CD4-positive, alpha-beta T cell treated with Interferon alpha-2 for 1 hour (primary cell): ENCODE results near the gene TRIM44.
"Not testable (repeated sequence)": the region's sequence is repeated elsewhere in the genome, so short reads cannot be mapped to it uniquely, and the experiment has no call there.

Source experiments
- DNase-seq, 2 donors: peaks; one replicate each; pipeline ENCODE4 v3.0.0-alpha.2; 2020 to 2022

TRIM44 gene

GRCh38 chr11:35721651-35722282, 59.2 kb downstream of the TRIM44 start:
- DNase-seq, result no peak

GRCh38 chr11:35722641-35723040, 60.1 kb downstream of the TRIM44 start:
- DNase-seq, result no peak

- no peak for DNase-seq
Measured at GRCh38 chr11:35723493-35723892, 60.9 kb downstream of the TRIM44 start.

- no peak for DNase-seq
Measured at GRCh38 chr11:35723913-35724312, 61.3 kb downstream of the TRIM44 start.

- no peak for DNase-seq
Measured at GRCh38 chr11:35725885-35726284, 63.3 kb downstream of the TRIM44 start.

GRCh38 chr11:35727140-35727539, 64.6 kb downstream of the TRIM44 start:
- DNase-seq, result no peak

- no peak for DNase-seq
Measured at GRCh38 chr11:35730254-35730653, 67.7 kb downstream of the TRIM44 start.

GRCh38 chr11:35734669-35735410, 72.3 kb downstream of the TRIM44 start:
- no peak for DNase-seq

GRCh38 chr11:35735411-35735810, 72.8 kb downstream of the TRIM44 start:
- DNase-seq, result no peak

- DNase-seq, result no peak
Measured at GRCh38 chr11:35735903-35736302, 73.3 kb downstream of the TRIM44 start.

- no peak for DNase-seq
Measured at GRCh38 chr11:35736952-35737351, 74.4 kb downstream of the TRIM44 start.

GRCh38 chr11:35740061-35740799, 77.7 kb downstream of the TRIM44 start:
- no peak for DNase-seq

- DNase-seq, result no peak
Measured at GRCh38 chr11:35742707-35743454, 80.3 kb downstream of the TRIM44 start.

- DNase-seq, result no peak
Measured at GRCh38 chr11:35746356-35747153, 84.0 kb downstream of the TRIM44 start.

- no peak for DNase-seq
Measured at GRCh38 chr11:35747668-35748067, 85.1 kb downstream of the TRIM44 start.

- DNase-seq, result no peak
Measured at GRCh38 chr11:35748644-35749043, 86.1 kb downstream of the TRIM44 start.

- no peak for DNase-seq
Measured at GRCh38 chr11:35750315-35750714, 87.7 kb downstream of the TRIM44 start.

- no peak for DNase-seq
Measured at GRCh38 chr11:35750981-35751663, 88.5 kb downstream of the TRIM44 start.

- no peak for DNase-seq
Measured at GRCh38 chr11:35751664-35752061, 89.1 kb downstream of the TRIM44 start.

- DNase-seq, result no peak
Measured at GRCh38 chr11:35752115-35752514, 89.5 kb downstream of the TRIM44 start.

- DNase-seq, result not testable (repeated sequence)
Measured at GRCh38 chr11:35753573-35753972, 91.0 kb downstream of the TRIM44 start.

GRCh38 chr11:35759951-35760350, 97.4 kb downstream of the TRIM44 start:
- not testable (repeated sequence) for DNase-seq
